Measurements from ENCODE around the gene BMP6. TPM values are rescaled to one million over a fixed set of nuclear protein-coding genes. Genes with fewer than 3 reads are reported as not detected.

The BMP6 gene
- 6.6 TPM for total RNA-seq
- long read RNA-seq, transcript BMP6-201 (7 exons, 2,780 nt): major isoform, 10 of 12 reads
- long read RNA-seq, partial matches to known transcripts: 1 of 12 reads
- long read RNA-seq, other reads (novel, unspliced or antisense): 1 of 12 reads

DNA sequence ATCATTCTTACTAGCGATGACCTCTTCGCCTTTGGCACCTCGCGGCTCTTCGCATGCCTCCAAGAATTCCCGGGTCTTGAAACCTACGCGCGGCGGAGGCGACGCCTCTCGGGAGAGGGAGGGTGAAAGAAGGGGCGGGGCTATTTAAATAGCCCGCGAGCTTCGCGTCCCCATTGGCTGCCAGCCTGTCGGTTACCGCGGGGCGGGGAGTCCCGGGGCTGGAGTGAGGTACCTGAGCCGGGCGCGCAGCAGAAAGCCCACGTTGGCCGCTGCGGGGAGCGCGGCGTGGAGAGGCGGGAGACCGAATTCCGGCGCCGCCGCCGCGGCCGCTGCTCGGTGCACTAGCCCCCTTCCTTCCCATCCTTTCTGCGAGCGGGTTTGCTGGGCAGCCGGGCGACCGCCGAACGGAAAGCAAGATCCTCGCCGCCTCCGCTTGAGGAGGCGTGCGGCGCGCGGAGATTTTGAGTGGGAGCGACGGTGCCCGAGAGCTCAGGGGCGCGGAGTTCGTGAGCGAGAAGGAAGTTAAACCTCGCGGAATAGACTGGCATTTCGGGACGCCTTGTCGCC lies at the start of gene BMP6:
Gene BMP6, plus strand, starts transcription at position 251 of the 567 bp plus-strand sequence. CDS start 857 bp downstream, outside the sequence.
- ATAC-seq: peak; percentile 95 to 97
- Histone ChIP-seq H3K4me3 (peak within 1 kb of the TSS; percentile 77), H3K27me3 (ENCODE audit: low read depth) (peaks cover 38% of the 10 kb centered on the region), H3K27ac (no peak within 1 kb of the TSS), H3K4me1 (peaks cover 49% of the 10 kb centered on the region), H3K9me3 (no peaks in the 10 kb centered on the region), H3K36me3 (no peaks in the 10 kb centered on the region)
- intact Hi-C loops (cut with DNase I): no loop called here
- TF ChIP-seq, protein P1, sequence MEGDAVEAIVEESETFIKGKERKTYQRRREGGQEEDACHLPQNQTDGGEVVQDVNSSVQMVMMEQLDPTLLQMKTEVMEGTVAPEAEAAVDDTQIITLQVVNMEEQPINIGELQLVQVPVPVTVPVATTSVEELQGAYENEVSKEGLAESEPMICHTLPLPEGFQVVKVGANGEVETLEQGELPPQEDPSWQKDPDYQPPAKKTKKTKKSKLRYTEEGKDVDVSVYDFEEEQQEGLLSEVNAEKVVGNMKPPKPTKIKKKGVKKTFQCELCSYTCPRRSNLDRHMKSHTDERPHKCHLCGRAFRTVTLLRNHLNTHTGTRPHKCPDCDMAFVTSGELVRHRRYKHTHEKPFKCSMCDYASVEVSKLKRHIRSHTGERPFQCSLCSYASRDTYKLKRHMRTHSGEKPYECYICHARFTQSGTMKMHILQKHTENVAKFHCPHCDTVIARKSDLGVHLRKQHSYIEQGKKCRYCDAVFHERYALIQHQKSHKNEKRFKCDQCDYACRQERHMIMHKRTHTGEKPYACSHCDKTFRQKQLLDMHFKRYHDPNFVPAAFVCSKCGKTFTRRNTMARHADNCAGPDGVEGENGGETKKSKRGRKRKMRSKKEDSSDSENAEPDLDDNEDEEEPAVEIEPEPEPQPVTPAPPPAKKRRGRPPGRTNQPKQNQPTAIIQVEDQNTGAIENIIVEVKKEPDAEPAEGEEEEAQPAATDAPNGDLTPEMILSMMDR (IDR thresholded peaks at IDR 0.05): no peak
- DNase-seq: peak; percentile 93

DNA sequence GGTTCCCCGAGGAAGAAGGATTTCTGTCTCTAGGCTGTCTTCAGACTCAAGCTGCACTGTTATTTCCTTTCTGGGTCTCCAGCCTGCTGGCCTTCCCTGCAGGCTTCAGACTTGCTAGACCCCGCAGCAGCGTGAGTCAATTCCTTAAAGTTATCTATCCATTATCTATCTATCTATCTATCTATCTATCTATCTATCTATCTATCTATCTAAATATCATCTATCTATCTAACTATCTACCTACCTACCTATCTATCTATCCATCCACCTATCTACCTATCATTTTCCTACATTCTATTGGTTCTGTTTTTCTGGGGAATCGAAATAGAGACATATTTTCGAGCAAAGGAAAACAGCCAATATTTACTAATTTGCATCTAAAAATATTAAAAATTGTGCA lies 48.7 kb upstream of the BMP6 start:
- no peaks in the 10 kb centered on the region for H3K9me3 ChIP-seq
- H3K27me3 ChIP-seq (ENCODE audit: low read depth): no peaks in the 10 kb centered on the region
- TF ChIP-seq, protein P1 (IDR thresholded peaks at IDR 0.05): no peak
- no peak for DNase-seq
- H3K27ac ChIP-seq: no peak overlapping the region
- no peaks in the 10 kb centered on the region for H3K36me3 ChIP-seq
- peaks cover 14% of the 10 kb centered on the region for H3K4me1 ChIP-seq
- ATAC-seq: no peak
- intact Hi-C loops (cut with DNase I): no loop called here
- H3K4me3 ChIP-seq: no peak overlapping the region

DNA sequence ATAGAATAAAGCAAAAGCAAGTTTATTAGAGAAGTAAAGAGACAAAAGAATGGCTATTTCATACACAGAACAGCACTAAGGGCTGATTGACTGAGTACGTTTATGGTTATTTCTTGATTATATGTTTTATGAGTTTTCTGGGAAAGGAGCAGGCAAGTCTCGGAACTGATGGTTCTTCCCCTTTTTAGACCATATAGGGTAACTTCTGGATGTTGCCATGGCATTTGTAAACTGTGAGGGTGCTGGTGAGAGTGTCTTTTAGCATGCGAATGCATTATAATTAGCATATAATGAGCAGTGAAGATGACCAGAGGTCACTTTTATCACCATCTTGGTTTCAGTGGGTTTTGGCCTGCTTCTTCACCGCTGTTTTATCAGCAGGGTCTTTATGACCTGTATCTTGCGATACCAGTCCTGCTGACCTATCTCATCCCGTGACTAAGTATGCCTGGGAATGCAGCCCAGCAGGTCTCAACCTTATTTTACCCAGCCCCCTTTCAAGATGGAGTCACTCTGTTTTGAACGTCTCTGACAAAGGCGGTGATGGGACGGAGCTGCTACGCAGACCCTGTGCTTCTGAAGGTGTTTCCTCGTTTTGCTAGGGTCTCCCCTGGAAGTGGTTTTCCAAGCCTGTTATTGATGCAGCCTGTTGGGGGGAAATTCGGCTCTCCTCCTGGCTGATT lies 45.4 kb upstream of the BMP6 start:
- Histone ChIP-seq H3K27ac (no peak overlapping the region), H3K4me3 (no peak overlapping the region), H3K9me3 (no peaks in the 10 kb centered on the region), H3K27me3 (ENCODE audit: low read depth) (no peaks in the 10 kb centered on the region), H3K36me3 (no peaks in the 10 kb centered on the region), H3K4me1 (no peaks in the 10 kb centered on the region)
- intact Hi-C loops (cut with DNase I): no loop called here
- TF ChIP-seq, protein P1 (IDR thresholded peaks at IDR 0.05): no peak
- ATAC-seq: no peak
- DNase-seq: no peak

DNA sequence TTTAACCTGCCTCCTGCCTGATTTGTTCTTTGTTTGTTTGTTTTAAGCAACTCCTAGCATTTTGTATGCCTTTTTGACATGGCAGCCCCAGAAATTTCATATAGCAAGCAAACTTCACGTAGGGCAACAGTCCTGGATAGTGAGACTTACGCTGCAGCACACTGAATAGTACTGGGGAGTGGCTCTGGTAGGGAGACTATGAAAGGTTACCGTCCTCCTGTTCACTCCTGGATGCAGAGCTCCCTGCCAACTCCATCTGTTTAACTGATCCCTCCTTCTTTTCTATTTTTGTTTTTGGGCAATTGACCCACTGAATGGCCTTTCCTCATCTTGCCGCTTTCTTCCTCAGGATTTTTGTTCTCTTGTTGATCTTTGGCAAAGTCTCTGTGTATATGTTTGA lies 44.5 kb upstream of the BMP6 start:
- intact Hi-C loops (cut with DNase I): no loop called here
- DNase-seq (no peak), ATAC-seq (no peak)
- Histone ChIP-seq H3K27ac (no peak overlapping the region), H3K9me3 (no peaks in the 10 kb centered on the region), H3K27me3 (ENCODE audit: low read depth) (no peaks in the 10 kb centered on the region), H3K36me3 (no peaks in the 10 kb centered on the region), H3K4me1 (no peaks in the 10 kb centered on the region), H3K4me3 (no peak overlapping the region)
- TF ChIP-seq, protein P1 (IDR thresholded peaks at IDR 0.05): no peak

DNA sequence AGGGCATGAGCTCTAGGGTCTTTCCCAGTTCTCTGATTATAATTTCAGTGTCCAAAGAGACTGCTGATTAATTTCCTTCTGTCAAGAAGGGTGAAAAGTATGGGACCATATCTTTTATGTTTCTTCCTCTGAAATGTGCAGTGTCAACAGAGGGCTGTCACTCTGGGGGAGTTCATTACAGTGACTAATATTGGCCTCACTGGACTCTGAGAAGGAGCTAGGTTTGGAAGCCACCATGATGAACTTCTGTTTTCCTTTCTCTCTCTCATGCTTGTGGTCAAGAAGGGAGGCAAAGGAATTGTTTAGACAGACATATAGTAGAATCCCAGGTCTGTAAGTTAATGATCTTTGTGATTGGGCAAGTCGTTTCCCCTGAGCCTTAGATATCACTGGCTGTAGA lies 41.8 kb upstream of the BMP6 start:
- Histone ChIP-seq H3K27me3 (ENCODE audit: low read depth) (no peaks in the 10 kb centered on the region), H3K36me3 (no peaks in the 10 kb centered on the region), H3K27ac (no peak overlapping the region), H3K9me3 (no peaks in the 10 kb centered on the region), H3K4me3 (no peak overlapping the region), H3K4me1 (no peaks in the 10 kb centered on the region)
- TF ChIP-seq, protein P1 (IDR thresholded peaks at IDR 0.05): no peak
- intact Hi-C loops (cut with DNase I): no loop called here
- ATAC-seq: no peak
- DNase-seq: no peak
